M059J (cell line): ENCODE results near the gene PCDHGB3. TPM values are rescaled to one million over a fixed set of nuclear protein-coding genes. Genes with fewer than 3 reads are reported as not detected.
"Not testable (repeated sequence)": the region's sequence is repeated elsewhere in the genome, so short reads cannot be mapped to it uniquely, and the experiment has no call there.

Experiments used
- DNase-seq: peaks from one replicate; pipeline ENCODE4 v3.0.0-alpha.2; 2012; ENCODE audit warnings: low read depth
- total RNA-seq: library from RNA; depleted of rRNA; stranded (reverse); fragments of >200 nt; shearing (Covaris generic); gene quantifications from 2 replicates; pipeline ENCODE4 v1.2.3, GENCODE V29; 2014

The PCDHGB3 gene
- total RNA-seq, 1 experiment from 2014 or later: 0.49 TPM

DNA sequence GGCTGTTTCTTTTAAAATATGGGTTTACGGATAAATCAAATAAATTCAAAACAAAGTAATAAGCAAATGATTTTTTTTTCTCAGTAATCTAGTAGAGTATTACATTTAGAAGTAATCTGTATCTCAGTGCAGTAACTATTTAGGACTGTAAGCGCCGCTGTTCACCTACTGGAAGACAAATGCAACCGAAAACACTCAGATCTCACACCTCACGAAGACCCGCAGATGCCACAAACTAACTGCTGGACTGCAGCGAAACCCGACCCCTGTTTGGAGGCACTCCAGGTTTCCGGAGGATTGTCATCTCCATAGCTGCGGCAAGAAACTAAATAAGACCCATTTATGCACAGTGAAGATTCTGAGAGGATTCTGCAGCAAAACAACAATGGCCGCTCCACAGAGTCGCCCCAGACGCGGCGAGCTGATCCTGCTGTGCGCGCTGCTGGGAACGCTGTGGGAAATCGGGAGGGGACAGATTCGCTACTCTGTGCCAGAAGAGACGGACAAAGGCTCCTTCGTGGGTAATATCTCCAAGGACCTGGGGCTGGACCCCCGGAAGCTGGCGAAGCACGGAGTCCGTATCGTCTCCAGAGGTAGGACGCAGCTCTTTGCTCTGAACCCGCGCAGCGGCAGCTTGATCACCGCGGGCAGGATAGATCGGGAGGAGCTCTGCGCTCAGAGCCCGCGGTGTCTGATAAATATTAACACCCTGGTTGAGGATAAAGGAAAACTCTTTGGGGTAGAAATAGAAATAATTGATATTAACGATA lies 22.6 kb downstream of the PCDHGB3 start, which contains the start of gene PCDHGA8:
TSS of gene PCDHGA8 (plus strand) at position 205 of the 770 bp plus-strand sequence. CDS start at position 386, 181 bp downstream.
- no peak for DNase-seq

DNA sequence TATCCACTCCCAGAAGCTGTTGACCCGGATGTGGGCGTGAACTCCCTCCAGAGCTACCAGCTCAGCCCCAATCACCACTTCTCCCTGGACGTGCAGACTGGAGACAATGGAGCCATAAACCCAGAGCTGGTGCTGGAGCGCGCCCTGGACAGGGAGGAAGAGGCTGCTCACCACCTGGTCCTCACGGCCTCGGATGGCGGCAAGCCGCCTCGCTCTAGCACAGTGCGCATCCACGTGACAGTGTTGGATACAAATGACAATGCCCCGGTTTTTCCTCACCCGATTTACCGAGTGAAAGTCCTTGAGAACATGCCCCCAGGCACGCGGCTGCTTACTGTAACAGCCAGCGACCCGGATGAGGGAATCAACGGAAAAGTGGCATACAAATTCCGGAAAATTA lies 23.2 kb downstream of the PCDHGB3 start:
- no peak for DNase-seq

DNA sequence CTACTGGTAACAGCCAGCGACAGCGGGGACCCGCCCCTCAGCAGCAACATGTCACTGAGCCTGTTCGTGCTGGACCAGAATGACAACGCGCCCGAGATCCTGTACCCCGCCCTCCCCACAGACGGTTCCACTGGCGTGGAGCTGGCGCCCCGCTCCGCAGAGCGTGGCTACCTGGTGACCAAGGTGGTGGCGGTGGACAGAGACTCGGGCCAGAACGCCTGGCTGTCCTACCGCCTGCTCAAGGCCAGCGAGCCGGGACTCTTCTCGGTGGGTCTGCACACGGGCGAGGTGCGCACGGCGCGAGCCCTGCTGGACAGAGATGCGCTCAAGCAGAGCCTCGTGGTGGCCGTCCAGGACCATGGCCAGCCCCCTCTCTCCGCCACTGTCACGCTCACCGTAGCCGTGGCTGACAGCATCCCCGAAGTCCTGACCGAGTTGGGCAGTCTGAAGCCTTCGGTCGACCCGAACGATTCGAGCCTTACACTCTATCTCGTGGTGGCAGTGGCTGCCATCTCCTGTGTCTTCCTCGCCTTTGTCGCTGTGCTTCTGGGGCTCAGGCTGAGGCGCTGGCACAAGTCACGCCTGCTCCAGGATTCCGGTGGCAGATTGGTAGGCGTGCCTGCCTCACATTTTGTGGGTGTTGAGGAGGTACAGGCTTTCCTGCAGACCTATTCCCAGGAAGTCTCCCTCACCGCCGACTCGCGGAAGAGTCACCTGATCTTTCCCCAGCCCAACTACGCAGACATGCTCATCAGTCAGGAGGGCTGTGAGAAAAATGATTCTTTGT lies 24.6 kb downstream of the PCDHGB3 start:
- DNase-seq: not testable (repeated sequence)

DNA sequence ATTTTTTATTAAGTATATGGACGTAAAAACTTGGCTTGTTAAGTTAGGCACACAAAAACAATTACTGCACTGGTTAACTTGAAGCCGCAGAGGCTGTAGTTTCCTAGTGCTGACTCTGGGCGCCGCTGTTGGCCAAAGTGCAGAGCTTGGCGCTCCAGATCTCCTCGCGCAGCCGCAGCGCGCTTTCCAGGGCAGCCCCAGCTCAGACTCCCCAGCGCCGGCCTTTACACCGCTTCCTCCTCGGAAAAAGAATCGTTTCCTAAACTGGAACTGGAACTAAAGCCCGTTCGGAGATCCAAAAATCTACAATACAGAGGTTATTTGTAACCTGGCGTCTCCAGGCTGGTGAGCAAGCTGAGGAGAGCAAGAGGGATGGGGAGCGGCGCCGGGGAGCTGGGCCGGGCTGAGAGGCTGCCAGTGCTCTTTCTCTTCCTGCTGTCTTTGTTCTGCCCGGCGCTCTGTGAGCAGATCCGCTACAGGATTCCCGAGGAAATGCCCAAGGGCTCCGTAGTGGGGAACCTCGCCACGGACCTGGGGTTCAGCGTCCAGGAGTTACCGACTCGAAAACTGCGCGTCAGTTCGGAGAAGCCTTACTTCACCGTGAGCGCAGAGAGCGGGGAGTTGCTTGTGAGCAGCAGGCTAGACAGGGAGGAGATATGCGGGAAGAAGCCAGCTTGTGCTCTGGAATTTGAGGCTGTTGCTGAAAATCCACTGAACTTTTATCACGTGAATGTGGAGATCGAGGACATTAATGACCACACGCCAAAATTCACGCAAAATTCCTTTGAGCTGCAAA lies 27.9 kb downstream of the PCDHGB3 start, which contains the start of gene PCDHGB5:
TSS of gene PCDHGB5 (plus strand) at position 192 of the 796 bp plus-strand sequence. CDS start at position 373, 181 bp downstream.
- DNase-seq: not testable (repeated sequence)

DNA sequence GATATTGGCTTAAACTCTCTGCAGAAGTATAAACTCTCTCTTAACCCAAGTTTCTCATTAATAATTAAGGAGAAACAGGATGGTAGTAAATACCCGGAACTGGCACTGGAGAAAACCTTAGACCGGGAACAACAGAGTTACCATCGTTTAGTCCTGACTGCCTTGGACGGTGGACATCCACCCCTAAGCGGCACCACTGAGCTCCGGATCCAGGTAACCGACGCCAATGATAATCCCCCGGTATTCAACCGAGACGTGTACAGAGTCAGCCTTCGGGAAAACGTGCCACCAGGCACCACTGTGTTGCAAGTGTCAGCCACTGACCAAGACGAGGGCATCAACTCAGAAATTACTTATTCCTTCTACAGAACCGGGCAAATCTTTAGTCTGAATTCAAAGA lies 28.6 kb downstream of the PCDHGB3 start:
- no peak for DNase-seq

DNA sequence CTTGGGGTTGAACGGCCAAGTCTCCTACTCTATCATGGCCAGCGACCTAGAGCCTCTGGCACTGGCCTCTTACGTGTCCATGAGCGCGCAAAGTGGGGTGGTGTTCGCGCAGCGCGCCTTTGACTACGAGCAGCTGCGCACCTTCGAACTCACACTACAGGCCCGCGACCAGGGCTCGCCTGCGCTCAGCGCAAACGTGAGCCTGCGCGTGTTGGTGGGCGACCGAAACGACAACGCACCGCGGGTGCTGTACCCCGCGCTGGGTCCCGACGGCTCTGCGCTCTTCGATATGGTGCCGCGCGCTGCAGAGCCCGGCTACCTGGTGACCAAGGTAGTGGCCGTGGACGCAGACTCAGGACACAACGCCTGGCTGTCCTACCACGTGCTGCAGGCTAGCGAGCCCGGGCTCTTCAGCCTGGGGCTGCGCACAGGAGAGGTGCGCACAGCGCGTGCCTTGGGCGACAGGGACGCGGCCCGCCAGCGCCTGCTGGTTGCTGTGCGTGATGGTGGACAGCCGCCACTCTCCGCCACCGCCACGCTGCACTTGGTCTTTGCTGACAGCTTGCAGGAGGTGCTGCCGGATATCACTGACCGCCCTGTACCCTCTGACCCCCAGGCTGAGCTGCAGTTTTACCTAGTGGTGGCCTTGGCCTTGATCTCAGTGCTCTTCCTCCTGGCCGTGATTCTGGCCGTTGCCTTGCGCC lies 29.7 kb downstream of the PCDHGB3 start:
- DNase-seq: no peak

DNA sequence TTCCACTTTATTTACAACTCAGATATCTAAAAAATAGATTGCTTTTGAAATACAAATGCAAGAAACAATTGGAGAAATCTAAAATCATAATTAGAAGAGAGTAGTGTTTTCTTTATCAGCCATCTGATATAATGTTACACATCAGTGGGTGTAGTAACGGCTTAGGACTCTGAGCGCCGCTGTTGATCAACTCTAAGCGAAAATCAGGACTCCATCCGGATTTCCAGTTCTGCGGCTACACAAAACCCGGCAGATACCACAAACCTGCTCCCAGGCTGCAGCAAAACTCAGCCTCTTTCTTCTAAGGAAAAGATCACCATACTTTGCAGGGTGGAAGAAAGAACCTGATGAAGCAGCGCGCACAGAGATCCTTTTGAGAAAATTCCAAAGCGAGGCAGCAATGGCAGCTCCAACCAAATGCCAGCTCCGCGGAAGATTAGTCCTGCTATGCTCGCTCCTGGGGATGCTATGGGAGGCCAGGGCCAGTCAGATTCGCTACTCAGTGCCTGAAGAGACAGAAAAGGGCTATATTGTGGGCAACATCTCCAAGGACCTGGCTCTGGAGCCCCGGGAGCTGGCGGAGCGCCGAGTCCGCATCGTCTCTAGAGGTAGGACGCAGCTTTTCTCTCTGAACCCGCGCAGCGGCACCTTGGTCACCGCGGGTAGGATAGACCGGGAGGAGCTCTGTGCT lies 32.7 kb downstream of the PCDHGB3 start, which contains the start of gene PCDHGA9:
TSS of gene PCDHGA9 (plus strand) at position 226 of the 691 bp plus-strand sequence. CDS start at position 401, 175 bp downstream.
- no peak for DNase-seq

DNA sequence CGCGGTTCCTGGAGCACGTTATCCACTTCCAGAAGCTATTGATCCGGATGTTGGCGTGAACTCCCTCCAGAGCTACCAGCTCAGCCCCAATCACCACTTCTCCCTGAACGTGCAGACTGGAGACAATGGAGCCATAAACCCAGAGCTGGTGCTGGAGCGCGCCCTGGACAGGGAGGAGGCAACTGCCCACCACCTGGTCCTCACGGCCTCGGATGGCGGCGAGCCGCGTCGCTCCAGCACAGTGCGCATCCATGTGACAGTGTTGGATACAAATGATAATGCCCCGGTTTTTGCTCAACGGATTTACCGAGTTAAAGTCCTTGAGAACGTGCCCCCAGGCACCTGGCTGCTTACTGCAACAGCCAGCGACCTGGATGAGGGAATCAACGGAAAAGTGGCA lies 33.3 kb downstream of the PCDHGB3 start:
- no peak for DNase-seq

DNA sequence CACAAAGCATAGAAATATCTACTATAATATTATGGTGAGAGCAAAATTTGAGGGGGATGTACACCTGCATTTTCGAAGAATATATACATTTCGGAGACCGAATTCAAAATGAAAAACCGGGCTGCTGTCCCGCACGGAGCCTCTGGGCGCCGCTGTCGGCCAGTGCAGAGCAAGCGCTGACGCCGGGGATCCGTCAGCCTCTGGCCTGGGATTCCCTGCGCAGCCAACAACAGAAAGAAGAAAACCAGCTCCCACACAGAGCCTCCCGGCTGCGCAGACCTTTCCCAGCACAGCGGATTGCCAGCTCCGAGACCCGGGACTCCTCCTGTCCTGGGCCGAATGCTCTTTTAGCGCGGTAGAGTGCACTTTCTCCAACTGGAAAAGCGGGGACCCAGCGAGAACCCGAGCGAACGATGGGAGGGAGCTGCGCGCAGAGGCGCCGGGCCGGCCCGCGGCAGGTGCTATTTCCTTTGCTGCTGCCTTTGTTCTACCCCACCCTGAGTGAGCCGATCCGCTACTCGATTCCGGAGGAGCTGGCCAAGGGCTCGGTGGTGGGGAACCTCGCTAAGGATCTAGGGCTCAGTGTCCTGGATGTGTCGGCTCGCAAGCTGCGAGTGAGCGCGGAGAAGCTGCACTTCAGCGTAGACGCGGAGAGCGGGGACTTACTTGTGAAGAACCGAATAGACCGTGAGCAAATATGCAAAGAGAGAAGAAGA lies 37.9 kb downstream of the PCDHGB3 start, which contains the start of gene PCDHGB6:
TSS of gene PCDHGB6 (plus strand) at position 232 of the 716 bp plus-strand sequence. CDS start at position 414, 182 bp downstream.
- DNase-seq: not testable (repeated sequence)

DNA sequence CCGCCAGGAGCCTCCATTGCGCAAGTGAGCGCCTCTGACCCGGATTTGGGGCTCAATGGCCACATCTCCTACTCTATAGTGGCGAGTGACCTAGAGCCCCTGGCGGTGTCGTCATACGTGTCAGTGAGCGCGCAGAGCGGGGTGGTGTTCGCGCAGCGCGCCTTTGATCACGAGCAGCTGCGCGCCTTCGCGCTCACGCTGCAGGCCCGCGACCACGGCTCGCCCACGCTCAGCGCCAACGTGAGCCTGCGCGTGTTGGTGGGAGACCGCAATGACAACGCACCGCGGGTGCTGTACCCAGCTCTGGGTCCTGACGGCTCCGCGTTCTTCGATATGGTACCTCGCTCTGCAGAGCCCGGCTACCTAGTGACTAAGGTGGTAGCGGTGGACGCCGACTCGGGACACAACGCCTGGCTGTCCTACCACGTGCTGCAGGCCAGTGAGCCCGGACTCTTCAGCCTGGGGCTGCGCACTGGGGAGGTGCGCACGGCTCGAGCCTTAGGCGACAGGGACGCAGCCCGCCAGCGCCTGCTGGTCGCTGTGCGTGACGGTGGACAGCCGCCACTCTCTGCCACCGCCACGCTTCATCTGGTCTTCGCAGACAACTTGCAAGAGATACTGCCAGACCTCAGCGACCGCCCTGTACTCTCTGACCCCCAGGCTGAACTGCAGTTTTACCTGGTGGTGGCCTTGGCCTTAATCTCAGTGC lies 39.7 kb downstream of the PCDHGB3 start:
- no peak for DNase-seq

DNA sequence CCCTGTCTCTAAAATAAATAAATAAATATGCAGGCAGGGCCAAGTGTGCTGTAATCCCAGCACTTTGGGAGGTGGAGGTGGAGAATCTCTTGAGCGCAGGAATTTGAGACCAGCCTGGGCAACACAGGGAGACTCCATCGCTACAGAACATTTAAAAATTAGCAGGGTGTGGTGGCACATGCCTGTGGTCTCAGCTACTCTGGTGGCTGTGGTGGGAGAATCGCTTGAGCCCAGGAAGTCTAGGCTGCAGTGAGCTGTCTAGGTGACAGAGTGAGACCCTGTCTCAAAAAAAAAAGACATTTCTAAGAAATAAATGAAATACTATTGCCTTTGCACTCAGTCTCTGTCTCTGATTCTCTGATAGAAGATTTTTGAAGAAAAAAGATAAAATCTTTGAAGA lies 41.5 kb downstream of the PCDHGB3 start:
- no peak for DNase-seq

DNA sequence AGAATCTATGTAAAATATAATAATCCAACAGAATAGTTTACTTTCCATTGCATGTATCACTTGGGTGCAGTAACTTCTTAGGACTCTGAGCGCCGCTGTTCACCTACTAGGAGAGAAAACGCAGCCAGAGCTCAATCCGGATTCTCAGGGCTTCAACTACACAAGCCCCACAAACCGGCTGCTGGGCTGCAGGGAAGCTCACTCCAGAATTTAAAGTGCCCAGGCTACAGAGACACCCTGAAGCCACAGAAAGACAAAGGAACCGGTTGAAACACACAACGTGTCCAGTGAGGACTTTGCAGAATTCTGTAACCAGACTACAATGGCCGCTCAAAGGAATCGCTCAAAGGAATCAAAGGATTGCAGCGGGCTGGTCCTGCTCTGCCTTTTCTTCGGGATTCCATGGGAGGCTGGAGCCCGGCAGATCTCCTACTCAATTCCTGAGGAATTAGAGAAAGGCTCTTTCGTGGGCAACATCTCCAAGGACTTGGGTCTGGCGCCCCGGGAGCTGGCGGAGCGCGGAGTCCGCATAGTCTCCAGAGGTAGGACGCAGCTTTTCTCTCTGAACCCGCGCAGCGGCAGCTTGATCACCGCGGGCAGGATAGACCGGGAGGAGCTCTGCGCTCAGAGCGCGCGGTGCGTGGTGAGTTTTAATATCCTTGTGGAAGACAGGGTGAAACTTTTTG lies 43.0 kb downstream of the PCDHGB3 start, which contains the start of gene PCDHGA10:
TSS of gene PCDHGA10 (plus strand) at position 134 of the 686 bp plus-strand sequence. CDS start at position 323, 189 bp downstream.
- DNase-seq: peak; percentile 36

DNA sequence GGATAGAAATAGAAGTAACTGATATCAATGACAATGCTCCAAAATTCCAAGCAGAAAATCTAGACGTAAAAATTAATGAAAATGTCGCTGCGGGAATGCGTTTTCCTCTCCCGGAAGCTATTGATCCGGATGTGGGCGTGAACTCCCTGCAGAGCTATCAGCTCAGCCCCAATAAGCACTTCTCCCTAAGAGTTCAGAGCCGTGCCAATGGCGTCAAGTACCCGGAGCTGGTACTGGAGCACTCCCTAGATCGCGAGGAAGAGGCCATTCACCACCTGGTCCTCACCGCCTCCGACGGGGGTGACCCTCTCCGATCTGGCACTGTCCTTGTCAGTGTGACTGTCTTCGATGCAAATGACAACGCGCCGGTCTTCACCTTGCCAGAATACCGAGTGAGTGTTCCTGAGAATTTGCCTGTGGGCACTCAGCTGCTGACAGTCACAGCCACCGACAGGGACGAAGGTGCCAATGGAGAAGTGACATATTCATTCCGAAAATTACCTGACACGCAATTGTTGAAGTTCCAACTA lies 43.6 kb downstream of the PCDHGB3 start:
- no peak for DNase-seq

DNA sequence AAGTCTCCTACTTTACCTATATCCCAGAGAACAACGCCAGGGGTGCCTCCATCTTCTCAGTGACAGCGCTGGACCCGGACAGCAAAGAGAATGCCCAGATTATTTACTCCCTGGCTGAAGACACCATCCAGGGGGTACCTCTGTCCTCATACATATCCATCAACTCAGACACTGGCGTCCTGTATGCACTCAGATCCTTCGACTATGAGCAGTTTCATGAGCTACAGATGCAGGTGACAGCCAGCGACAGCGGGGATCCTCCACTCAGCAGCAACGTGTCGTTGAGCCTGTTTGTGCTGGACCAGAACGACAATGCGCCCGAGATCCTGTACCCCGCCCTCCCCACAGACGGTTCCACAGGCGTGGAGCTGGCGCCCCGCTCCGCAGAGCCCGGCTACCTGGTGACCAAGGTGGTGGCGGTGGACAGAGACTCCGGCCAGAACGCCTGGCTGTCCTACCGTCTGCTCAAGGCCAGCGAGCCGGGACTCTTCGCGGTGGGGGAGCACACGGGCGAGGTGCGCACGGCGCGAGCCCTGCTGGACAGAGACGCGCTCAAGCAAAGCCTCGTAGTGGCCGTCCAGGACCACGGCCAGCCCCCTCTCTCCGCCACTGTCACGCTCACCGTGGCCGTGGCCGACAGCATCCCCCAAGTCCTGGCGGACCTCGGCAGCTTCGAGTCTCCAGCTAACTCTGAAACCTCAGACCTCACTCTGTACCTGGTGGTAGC lies 44.7 kb downstream of the PCDHGB3 start:
- DNase-seq: not testable (repeated sequence)

DNA sequence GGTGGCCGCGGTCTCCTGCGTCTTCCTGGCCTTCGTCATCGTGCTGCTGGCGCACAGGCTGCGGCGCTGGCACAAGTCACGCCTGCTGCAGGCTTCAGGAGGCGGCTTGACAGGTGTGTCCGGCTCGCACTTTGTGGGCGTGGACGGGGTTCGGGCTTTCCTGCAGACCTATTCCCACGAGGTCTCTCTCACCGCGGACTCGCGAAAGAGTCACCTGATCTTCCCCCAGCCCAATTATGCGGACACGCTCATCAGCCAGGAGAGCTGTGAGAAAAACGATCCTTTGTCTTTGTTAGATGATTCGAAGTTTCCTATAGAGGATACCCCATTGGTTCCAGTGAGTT lies 45.2 kb downstream of the PCDHGB3 start:
- DNase-seq: not testable (repeated sequence)

DNA sequence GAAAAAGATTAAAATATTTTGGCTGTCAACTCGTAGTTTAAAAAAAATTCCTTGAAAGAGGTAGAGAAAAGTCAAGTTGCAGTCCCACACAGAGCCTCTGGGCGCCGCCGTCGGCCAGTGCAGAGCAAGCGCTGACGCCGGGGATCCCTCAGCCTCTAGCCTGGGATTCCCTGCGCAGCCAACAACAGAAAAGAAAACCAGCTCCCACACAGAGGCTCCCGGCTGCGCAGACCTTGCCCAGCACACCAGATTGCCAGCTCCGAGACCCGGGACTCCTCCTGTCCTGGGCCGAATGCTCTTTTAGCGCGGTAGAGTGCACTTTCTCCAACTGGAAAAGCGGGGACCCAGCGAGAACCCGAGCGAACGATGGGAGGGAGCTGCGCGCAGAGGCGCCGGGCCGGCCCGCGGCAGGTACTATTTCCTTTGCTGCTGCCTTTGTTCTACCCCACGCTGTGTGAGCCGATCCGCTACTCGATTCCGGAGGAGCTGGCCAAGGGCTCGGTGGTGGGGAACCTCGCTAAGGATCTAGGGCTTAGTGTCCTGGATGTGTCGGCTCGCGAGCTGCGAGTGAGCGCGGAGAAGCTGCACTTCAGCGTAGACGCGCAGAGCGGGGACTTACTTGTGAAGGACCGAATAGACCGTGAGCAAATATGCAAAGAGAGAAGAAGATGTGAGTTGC lies 47.6 kb downstream of the PCDHGB3 start, which contains the start of gene PCDHGB7:
TSS of gene PCDHGB7 (plus strand) at position 184 of the 679 bp plus-strand sequence. CDS start at position 367, 183 bp downstream.
- peak; percentile 82 for DNase-seq
